ENCODE measurements around the gene UBE2Z. TPM values are rescaled to one million over a fixed set of nuclear protein-coding genes. Genes with fewer than 3 reads are reported as not detected.
A peak's percentile ranks its signal among the peaks of the same experiment; 100 is the strongest.

UBE2Z gene
- total RNA-seq, 1 donor from 2014 or later: 72.1 TPM

- no peak for DNase-seq (ENCODE audit: extremely low spot score, unreplicated experiment)
- Mint-ChIP-seq H3K4me3 (no peak overlapping the region), H3K36me3 (peaks cover 32% of the 10 kb centered on the region), H3K4me1 (ENCODE audit: unreplicated experiment) (peaks cover 38% of the 10 kb centered on the region), H3K27ac (no peak overlapping the region), H3K9me3 (no peaks in the 10 kb centered on the region), H3K27me3 (no peaks in the 10 kb centered on the region)
- TF ChIP-seq CTCF (conservative IDR thresholded peaks at IDR 0.05): no peak
Observed at GRCh38 chr17:48912476-48912875, 4.3 kb downstream of the UBE2Z start.

GRCh38 chr17:48915459-48916282, 7.5 kb downstream of the UBE2Z start:
- Mint-ChIP-seq H3K4me3 (no peak overlapping the region), H3K27me3 (no peaks in the 10 kb centered on the region), H3K36me3 (peaks cover 37% of the 10 kb centered on the region), H3K4me1 (ENCODE audit: unreplicated experiment) (peaks cover 14% of the 10 kb centered on the region), H3K9me3 (no peaks in the 10 kb centered on the region), H3K27ac (peak overlapping the region; percentile 66)
- DNase-seq (ENCODE audit: extremely low spot score, unreplicated experiment): no peak
- no peak for TF ChIP-seq CTCF (conservative IDR thresholded peaks at IDR 0.05)

GRCh38 chr17:48925251-48925990, 17.2 kb downstream of the UBE2Z start:
- no peaks in the 10 kb centered on the region for H3K9me3 Mint-ChIP-seq
- no peak for DNase-seq (ENCODE audit: extremely low spot score, unreplicated experiment)
- H3K4me3 Mint-ChIP-seq: no peak overlapping the region
- peaks cover 32% of the 10 kb centered on the region for H3K36me3 Mint-ChIP-seq
- TF ChIP-seq CTCF (conservative IDR thresholded peaks at IDR 0.05): no peak
- no peaks in the 10 kb centered on the region for H3K4me1 Mint-ChIP-seq (ENCODE audit: unreplicated experiment)
- no peak overlapping the region for H3K27ac Mint-ChIP-seq
- H3K27me3 Mint-ChIP-seq: no peaks in the 10 kb centered on the region

- no peak overlapping the region for H3K27ac Mint-ChIP-seq
Observed at GRCh38 chr17:48925991-48926342, 17.8 kb downstream of the UBE2Z start.

More at GRCh38 chr17:48925991-48926342, 17.8 kb downstream of the UBE2Z start:
- TF ChIP-seq CTCF (conservative IDR thresholded peaks at IDR 0.05): no peak
- no peak for DNase-seq (ENCODE audit: extremely low spot score, unreplicated experiment)
- H3K9me3 Mint-ChIP-seq: no peaks in the 10 kb centered on the region
- H3K4me3 Mint-ChIP-seq: no peak overlapping the region
- H3K27me3 Mint-ChIP-seq: no peaks in the 10 kb centered on the region
- peaks cover 29% of the 10 kb centered on the region for H3K36me3 Mint-ChIP-seq
- no peaks in the 10 kb centered on the region for H3K4me1 Mint-ChIP-seq (ENCODE audit: unreplicated experiment)
